ENCODE measurements around the gene CAMTA1.

CAMTA1 gene

DNA sequence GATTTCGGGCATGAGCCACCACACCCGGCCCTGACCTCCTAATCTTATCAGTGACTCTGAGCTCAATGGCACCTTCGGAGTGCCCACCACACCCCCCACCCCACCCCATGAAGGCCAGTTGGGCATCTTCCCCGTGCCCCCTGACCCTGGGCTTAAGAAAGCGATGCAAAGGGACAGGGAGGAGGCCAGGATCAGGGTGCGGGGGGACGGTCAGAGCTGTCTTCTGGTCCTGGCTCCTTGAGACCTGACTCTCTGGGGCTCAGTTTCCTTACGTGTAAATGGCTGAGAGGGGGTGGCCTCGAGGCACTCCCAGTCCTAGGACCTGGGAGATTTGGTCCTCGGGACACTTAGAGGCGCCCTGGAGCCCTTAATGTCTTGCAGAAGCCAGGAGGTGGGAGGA, 881.9 kb downstream of the CAMTA1 start:
- Histone ChIP-seq H3K27ac (ENCODE audit: extremely low read depth, low read depth, low read length) (no peak overlapping the region), H3K4me1 (ENCODE audit: control insufficient read depth, insufficient read depth, low read length) (no peaks in the 10 kb centered on the region), H3K9me3 (ENCODE audit: control insufficient read depth, insufficient read depth, low read depth, low read length) (no peaks in the 10 kb centered on the region), H3K36me3 (ENCODE audit: control insufficient read depth in 2 of 2, insufficient read depth in 1 of 2, low read length in 2 of 2) (no peaks in the 10 kb centered on the region), H3K4me3 (ENCODE audit: low read depth, low read length) (no peak overlapping the region)
- CTCF ChIA-PET = interaction anchor here (0.5 to 13.4 kb wide), 36 partner anchors 9 to 1759 kb away, joined by 3 to 519 read pairs (median 5); no protein-coding TSS in a partner anchor
- POLR2A ChIA-PET = interaction anchor here (2.5 kb wide), 1 partner anchor 85 kb away, joined by 8 read pairs; no protein-coding TSS in a partner anchor
- TF ChIP-seq ZNF324 (tag by site-specific recombination; IDR thresholded peaks at IDR 0.05) (no peak), ZSCAN23 (tag by site-specific recombination; IDR thresholded peaks at IDR 0.05) (no peak), ZSCAN16 (tag by site-specific recombination; IDR thresholded peaks at IDR 0.05) (no peak), ZNF621 (tag by site-specific recombination; IDR thresholded peaks at IDR 0.05) (no peak), ZNF580 (tag by site-specific recombination; IDR thresholded peaks at IDR 0.05) (no peak), SP3 (tag by site-specific recombination; IDR thresholded peaks at IDR 0.05) (no peak), ZNF768 (tag by site-specific recombination; IDR thresholded peaks at IDR 0.05) (no peak), MYNN (tag by site-specific recombination; IDR thresholded peaks at IDR 0.05; ENCODE audit: borderline replicate concordance) (no peak)
- TF ChIP-seq, protein P1, sequence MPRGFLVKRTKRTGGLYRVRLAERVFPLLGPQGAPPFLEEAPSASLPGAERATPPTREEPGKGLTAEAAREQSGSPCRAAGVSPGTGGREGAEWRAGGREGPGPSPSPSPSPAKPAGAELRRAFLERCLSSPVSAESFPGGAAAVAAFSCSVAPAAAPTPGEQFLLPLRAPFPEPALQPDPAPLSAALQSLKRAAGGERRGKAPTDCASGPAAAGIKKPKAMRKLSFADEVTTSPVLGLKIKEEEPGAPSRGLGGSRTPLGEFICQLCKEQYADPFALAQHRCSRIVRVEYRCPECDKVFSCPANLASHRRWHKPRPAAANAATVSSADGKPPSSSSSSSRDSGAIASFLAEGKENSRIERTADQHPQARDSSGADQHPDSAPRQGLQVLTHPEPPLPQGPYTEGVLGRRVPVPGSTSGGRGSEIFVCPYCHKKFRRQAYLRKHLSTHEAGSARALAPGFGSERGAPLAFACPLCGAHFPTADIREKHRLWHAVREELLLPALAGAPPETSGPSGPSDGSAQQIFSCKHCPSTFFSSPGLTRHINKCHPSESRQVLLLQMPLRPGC (tag by site-specific recombination; IDR thresholded peaks at IDR 0.05) = no peak

- CTCF ChIA-PET = interaction anchor here (0.5 to 13.4 kb wide), 48 partner anchors 12 to 1759 kb away, joined by 3 to 519 read pairs (median 4); partner anchors contain the start of gene VAMP3
- H3K9me3 ChIP-seq (ENCODE audit: control insufficient read depth, insufficient read depth, low read depth, low read length) = no peaks in the 10 kb centered on the region
- no peaks in the 10 kb centered on the region for H3K36me3 ChIP-seq (ENCODE audit: control insufficient read depth in 2 of 2, insufficient read depth in 1 of 2, low read length in 2 of 2)
- no peak overlapping the region for H3K27ac ChIP-seq (ENCODE audit: extremely low read depth, low read depth, low read length)
- POLR2A ChIA-PET = interaction anchor here (0.7 to 2.5 kb wide), 2 partner anchors 84 to 1533 kb away, joined by 3 to 8 read pairs; no protein-coding TSS in a partner anchor
- no peaks in the 10 kb centered on the region for H3K4me1 ChIP-seq (ENCODE audit: control insufficient read depth, insufficient read depth, low read length)
- H3K4me3 ChIP-seq (ENCODE audit: low read depth, low read length) = no peak overlapping the region
- TF ChIP-seq ZNF76 (tag by site-specific recombination; IDR thresholded peaks at IDR 0.05; ENCODE audit: borderline replicate concordance, low read depth) (peak; percentile 53; the same call in 1 of the 2 replicates), GLIS1 (tag by site-specific recombination; IDR thresholded peaks at IDR 0.05) (no peak), ZFP37 (tag by site-specific recombination; IDR thresholded peaks at IDR 0.05) (no peak), ZNF792 (tag by site-specific recombination; IDR thresholded peaks at IDR 0.05) (no peak), ZNF366 (tag by site-specific recombination; conservative IDR thresholded peaks at IDR 0.05) (0 out of 2 replicates have a peak, but pooled peaks have one; percentile 43), ZNF24 (tag by site-specific recombination; IDR thresholded peaks at IDR 0.05) (no peak), SP7 (tag by site-specific recombination; IDR thresholded peaks at IDR 0.05) (no peak), ZSCAN23 (tag by site-specific recombination; IDR thresholded peaks at IDR 0.05) (no peak), ZNF2 (tag by site-specific recombination; IDR thresholded peaks at IDR 0.05) (0 out of 2 replicates have a peak, but pooled peaks have one; percentile 19), ZNF394 (tag by site-specific recombination; IDR thresholded peaks at IDR 0.05; ENCODE audit: borderline replicate concordance) (peak; percentile 34; the same call in 1 of the 2 replicates), WT1 (tag by site-specific recombination; IDR thresholded peaks at IDR 0.05) (no peak), KLF8 (tag by site-specific recombination; IDR thresholded peaks at IDR 0.05) (no peak), CTCF (tag by site-specific recombination; IDR thresholded peaks at IDR 0.05) (peak; percentile 98), ZNF350 (tag by site-specific recombination; IDR thresholded peaks at IDR 0.05) (no peak), ZNF544 (tag by site-specific recombination; IDR thresholded peaks at IDR 0.05) (no peak), ZNF112 (tag by site-specific recombination; IDR thresholded peaks at IDR 0.05) (no peak), ZNF423 (tag by site-specific recombination; IDR thresholded peaks at IDR 0.05) (no peak), REPIN1 (tag by site-specific recombination; IDR thresholded peaks at IDR 0.05; ENCODE audit: low read depth) (no peak), ZNF555 (tag by site-specific recombination; conservative IDR thresholded peaks at IDR 0.05) (no peak)
- TF ChIP-seq, protein P2, sequence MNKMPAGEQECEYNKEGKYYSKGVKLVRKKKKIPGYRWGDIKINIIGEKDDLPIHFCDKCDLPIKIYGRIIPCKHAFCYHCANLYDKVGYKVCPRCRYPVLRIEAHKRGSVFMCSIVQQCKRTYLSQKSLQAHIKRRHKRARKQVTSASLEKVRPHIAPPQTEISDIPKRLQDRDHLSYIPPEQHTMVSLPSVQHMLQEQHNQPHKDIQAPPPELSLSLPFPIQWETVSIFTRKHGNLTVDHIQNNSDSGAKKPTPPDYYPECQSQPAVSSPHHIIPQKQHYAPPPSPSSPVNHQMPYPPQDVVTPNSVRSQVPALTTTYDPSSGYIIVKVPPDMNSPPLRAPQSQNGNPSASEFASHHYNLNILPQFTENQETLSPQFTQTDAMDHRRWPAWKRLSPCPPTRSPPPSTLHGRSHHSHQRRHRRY (tag by site-specific recombination; IDR thresholded peaks at IDR 0.05) = no peak
- TF ChIP-seq, protein P3, sequence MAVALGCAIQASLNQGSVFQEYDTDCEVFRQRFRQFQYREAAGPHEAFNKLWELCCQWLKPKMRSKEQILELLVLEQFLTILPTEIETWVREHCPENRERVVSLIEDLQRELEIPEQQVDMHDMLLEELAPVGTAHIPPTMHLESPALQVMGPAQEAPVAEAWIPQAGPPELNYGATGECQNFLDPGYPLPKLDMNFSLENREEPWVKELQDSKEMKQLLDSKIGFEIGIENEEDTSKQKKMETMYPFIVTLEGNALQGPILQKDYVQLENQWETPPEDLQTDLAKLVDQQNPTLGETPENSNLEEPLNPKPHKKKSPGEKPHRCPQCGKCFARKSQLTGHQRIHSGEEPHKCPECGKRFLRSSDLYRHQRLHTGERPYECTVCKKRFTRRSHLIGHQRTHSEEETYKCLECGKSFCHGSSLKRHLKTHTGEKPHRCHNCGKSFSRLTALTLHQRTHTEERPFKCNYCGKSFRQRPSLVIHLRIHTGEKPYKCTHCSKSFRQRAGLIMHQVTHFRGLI (tag by site-specific recombination; IDR thresholded peaks at IDR 0.05) = peak; percentile 88
These were observed 882.5 kb downstream of the CAMTA1 start for GRCh38 chr1:7667625-7668218.

Data from HEK293 (cell line).